Spleen (tissue), 7 donors: Measurements from ENCODE around the gene SEC14L1.

Experiments
- CTCF ChIP-seq, 11 experiments: fragments of 200-600 bp in 7 of 11; fragments of 450-650 bp in 4 of 11; sonication (generic) in 4 of 11; IDR thresholded peaks in 8 of 11; conservative IDR thresholded peaks in 3 of 11; 1 replicate in 7 of 11; 2 replicates in 4 of 11; pipeline versions ENCODE4 v1.4.0 to v1.8.0; 2016 to 2021; ENCODE audit warnings: antibody characterized with exemption in 11 of 11, inconsistent platforms in 4 of 11, mild to moderate bottlenecking in 1 of 11
- POLR2A ChIP-seq, 3 donors: fragments of 450-650 bp; IDR thresholded peaks; one replicate each; pipeline ENCODE4 v1.5.1; 2017; ENCODE audit warnings: antibody characterized with exemption in 3 of 3, mild to moderate bottlenecking in 1 of 3
- donor health status: DM: no; HTN: no; CAD: no; lungs with moderate emphysema.
- donor health status: DM: no; HTN: no; CAD: no.
- donor health status: DM: no; HTN: no; CAD: no.

GRCh38 chr17:77118251-77118928 lies 22.4 kb upstream of the SEC14L1 start:
- no peak for TF ChIP-seq CTCF (IDR thresholded peaks at IDR 0.05 in 8 of 11, conservative IDR thresholded peaks at IDR 0.05 in 3 of 11)
- no peak for TF ChIP-seq POLR2A (IDR thresholded peaks at IDR 0.05)
